SK-N-SH treated with all-trans-retinoic acid at 6 μM for 48 hours (cell line): ENCODE measurements around the gene MAPKAPK2.

ENCODE experiments used
- BACH2 ChIP-seq: fragments of 250-450 bp; sonication (Bioruptor Pico); IDR thresholded peaks from 2 replicates; pipeline ENCODE4 v1.9.0; 2021; ENCODE audit warnings: mild to moderate bottlenecking, borderline replicate concordance
- CREB5 ChIP-seq: fragments of 250-450 bp; sonication (Bioruptor Pico); IDR thresholded peaks from 2 replicates; pipeline ENCODE4 v1.5.1; 2020; ENCODE audit warnings: low read depth, mild to moderate bottlenecking, moderate library complexity
- CSRNP3 ChIP-seq: fragments of 250-450 bp; sonication (Bioruptor Pico); IDR thresholded peaks from 2 replicates; pipeline ENCODE4 v1.5.1; 2021; ENCODE audit warnings: mild to moderate bottlenecking, moderate library complexity
- ESRRG ChIP-seq: fragments of 250-450 bp; sonication (Bioruptor Pico); IDR thresholded peaks from 2 replicates; pipeline ENCODE4 v1.6.1; 2021; ENCODE audit warnings: mild to moderate bottlenecking
- ISL1 ChIP-seq: fragments of 250-450 bp; sonication (Bioruptor Pico); IDR thresholded peaks from 2 replicates; pipeline ENCODE4 v2.1.2; 2022; ENCODE audit warnings: mild to moderate bottlenecking, moderate library complexity
- OSR1 ChIP-seq: fragments of 250-450 bp; sonication (Bioruptor Pico); IDR thresholded peaks from 2 replicates; pipeline ENCODE4 v1.8.0; 2022; ENCODE audit warnings: moderate library complexity, mild to moderate bottlenecking, inconsistent platforms
- PATZ1 ChIP-seq: fragments of 250-450 bp; sonication (Bioruptor Pico); IDR thresholded peaks from 2 replicates; pipeline ENCODE4 v1.8.0; 2020; ENCODE audit warnings: mild to moderate bottlenecking, moderate library complexity, borderline replicate concordance
- TCF4 ChIP-seq: fragments of 250-450 bp; sonication (Bioruptor Pico); IDR thresholded peaks from 2 replicates; pipeline ENCODE4 v1.8.0; 2021; ENCODE audit warnings: mild to moderate bottlenecking, moderate library complexity, borderline replicate concordance
- ZFP30 ChIP-seq: fragments of 450-650 bp; formaldehyde crosslinking; IDR thresholded peaks from 2 replicates; pipeline ENCODE4 v1.5.0; 2022; ENCODE audit warnings: mild to moderate bottlenecking, moderate library complexity
- ZNF8 ChIP-seq: fragments of 450-650 bp; formaldehyde crosslinking; IDR thresholded peaks from 2 replicates; pipeline ENCODE4 v1.5.0; 2020; ENCODE audit warnings: mild to moderate bottlenecking, moderate library complexity

- no peak for TF ChIP-seq ESRRG (CRISPR knock-in tag)
- TF ChIP-seq TCF4 (CRISPR knock-in tag): no peak
- TF ChIP-seq CREB5 (CRISPR knock-in tag): no peak
- no peak for TF ChIP-seq PATZ1 (CRISPR knock-in tag)
- TF ChIP-seq ZNF8 (CRISPR knock-in tag): no peak
- TF ChIP-seq BACH2 (CRISPR knock-in tag): no peak
- no peak for TF ChIP-seq ISL1
- no peak for TF ChIP-seq CSRNP3 (CRISPR knock-in tag)
- TF ChIP-seq ZFP30: no peak
- TF ChIP-seq OSR1 (CRISPR knock-in tag): no peak
Observed at GRCh38 chr1:206663832-206664652, 20.7 kb upstream of the MAPKAPK2 start.
